ENCODE measurements around the gene FLRT3. TPM values are rescaled to one million over a fixed set of nuclear protein-coding genes. Genes with fewer than 3 reads are reported as not detected.

FLRT3 gene
- total RNA-seq, 6 experiments from 2014 or later: not detected

DNA sequence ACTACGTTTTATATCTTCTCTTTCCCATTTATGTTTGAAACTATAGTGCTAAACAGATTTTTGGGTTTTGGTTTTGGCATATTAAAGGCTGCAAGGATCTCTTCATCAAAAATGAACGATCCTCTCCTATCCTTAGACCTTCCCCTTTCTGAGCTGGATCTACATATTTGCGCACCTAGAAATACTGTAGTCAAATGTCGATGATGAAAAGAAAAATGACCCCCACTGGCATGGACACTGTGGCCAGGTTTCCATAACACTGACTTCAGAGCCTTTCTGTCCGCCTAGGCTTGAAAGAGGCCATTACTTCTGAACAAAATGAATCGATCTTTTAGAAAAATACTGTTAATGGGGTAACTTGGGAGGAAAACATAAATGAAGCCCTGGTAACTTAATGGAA, 5.8 kb downstream of the FLRT3 start:
- TF ChIP-seq, protein P1, sequence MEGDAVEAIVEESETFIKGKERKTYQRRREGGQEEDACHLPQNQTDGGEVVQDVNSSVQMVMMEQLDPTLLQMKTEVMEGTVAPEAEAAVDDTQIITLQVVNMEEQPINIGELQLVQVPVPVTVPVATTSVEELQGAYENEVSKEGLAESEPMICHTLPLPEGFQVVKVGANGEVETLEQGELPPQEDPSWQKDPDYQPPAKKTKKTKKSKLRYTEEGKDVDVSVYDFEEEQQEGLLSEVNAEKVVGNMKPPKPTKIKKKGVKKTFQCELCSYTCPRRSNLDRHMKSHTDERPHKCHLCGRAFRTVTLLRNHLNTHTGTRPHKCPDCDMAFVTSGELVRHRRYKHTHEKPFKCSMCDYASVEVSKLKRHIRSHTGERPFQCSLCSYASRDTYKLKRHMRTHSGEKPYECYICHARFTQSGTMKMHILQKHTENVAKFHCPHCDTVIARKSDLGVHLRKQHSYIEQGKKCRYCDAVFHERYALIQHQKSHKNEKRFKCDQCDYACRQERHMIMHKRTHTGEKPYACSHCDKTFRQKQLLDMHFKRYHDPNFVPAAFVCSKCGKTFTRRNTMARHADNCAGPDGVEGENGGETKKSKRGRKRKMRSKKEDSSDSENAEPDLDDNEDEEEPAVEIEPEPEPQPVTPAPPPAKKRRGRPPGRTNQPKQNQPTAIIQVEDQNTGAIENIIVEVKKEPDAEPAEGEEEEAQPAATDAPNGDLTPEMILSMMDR (IDR thresholded peaks at IDR 0.05): no peak
- Mint-ChIP-seq H3K9me3 (peaks cover 8% of the 10 kb centered on the region), H3K27me3 (ENCODE audit: insufficient read depth) (no peaks in the 10 kb centered on the region), H3K36me3 (ENCODE audit: low read depth) (no peaks in the 10 kb centered on the region), H3K4me1 (ENCODE audit: low read depth) (no peaks in the 10 kb centered on the region), H3K27ac (no peak overlapping the region), H3K4me3 (no peak overlapping the region)
- no peak for DNase-seq

DNA sequence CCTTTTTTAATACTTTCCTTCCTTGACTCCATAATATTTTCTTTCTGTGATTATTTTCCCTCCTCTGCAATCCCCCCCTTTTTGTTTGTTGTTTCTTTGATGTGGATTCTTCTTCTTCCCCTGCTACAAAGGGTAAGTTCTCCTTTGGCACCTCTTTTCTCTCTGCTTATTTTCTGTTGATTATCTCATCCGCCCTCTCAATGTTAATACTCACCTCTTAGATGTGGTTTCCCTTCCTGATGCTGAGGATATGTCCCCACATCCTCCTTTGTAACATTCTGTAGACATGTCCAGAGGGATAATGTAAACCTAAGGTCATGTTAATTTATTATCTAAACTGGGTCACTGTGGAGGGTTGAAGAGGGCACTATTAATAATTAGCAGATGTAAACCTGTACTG, 17.7 kb downstream of the FLRT3 start:
- H3K36me3 Mint-ChIP-seq (ENCODE audit: low read depth): no peaks in the 10 kb centered on the region; the same call in 1 of the 2 replicates
- peaks cover 47% of the 10 kb centered on the region for H3K9me3 Mint-ChIP-seq
- no peaks in the 10 kb centered on the region for H3K4me1 Mint-ChIP-seq (ENCODE audit: low read depth)
- H3K27me3 Mint-ChIP-seq (ENCODE audit: insufficient read depth): no peaks in the 10 kb centered on the region
- H3K4me3 Mint-ChIP-seq: no peak overlapping the region
- no peak for DNase-seq
- TF ChIP-seq, protein P1 (IDR thresholded peaks at IDR 0.05): no peak
- no peak overlapping the region for H3K27ac Mint-ChIP-seq

DNA sequence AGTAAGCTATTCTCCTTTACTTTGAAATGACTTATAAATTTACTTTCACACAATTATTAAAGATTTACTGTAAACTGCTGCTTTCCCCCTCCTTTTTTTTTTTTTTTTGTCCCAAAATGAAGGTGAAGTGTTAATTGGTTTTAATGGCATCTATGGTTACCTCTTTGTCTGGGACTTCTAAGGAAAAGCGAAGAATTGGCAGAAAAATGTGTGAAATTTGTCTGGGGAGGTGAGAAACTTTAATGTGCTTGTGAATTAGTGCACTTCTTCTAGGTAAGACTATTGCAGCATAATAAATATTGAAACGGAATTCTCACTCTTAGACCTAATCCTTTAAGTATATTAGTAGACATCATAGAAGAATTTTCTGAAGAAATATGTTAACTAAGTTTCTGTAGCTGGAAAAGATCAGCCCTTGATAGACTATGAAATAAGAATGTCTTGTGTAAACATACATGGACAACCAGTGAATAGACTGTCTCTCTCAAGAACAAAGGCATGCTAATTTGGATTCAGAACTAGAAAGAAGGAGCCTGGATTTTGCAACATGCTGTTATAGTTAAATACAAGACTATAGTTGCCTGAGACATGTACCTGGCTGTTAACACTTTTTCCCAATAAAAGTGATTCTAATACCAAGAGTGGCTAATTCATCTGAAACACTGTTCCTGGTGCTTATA, 23.9 kb downstream of the FLRT3 start:
- Mint-ChIP-seq H3K27me3 (ENCODE audit: insufficient read depth) (no peaks in the 10 kb centered on the region; the same call in 1 of the 2 replicates), H3K4me1 (ENCODE audit: low read depth) (no peaks in the 10 kb centered on the region), H3K36me3 (ENCODE audit: low read depth) (no peaks in the 10 kb centered on the region), H3K4me3 (no peak overlapping the region), H3K27ac (no peak overlapping the region), H3K9me3 (peaks cover 28% of the 10 kb centered on the region)
- DNase-seq: no peak
- TF ChIP-seq, protein P1 (IDR thresholded peaks at IDR 0.05): no peak

DNA sequence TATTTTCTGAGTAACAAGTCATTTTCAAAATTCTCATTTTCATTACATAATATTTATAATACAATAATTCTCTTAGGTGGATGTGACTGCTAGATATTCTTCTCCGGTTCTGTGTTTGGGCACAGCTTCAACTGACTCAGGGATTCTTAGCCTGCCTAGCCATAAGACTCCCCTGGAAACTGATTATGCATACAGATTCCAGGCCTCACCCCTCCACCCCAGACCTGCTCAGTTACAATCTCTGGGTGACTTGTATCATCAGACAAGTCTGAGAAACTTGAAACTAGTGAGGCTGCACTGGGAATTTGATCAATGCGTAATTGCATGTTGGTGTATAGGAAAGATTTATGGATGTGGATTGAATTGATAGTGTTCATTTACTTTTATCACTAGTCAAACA, 25.4 kb downstream of the FLRT3 start:
- Mint-ChIP-seq H3K27ac (no peak overlapping the region), H3K27me3 (ENCODE audit: insufficient read depth) (no peaks in the 10 kb centered on the region; the same call in 1 of the 2 replicates), H3K9me3 (peaks cover 18% of the 10 kb centered on the region; the same call in 1 of the 2 replicates), H3K4me1 (ENCODE audit: low read depth) (no peaks in the 10 kb centered on the region), H3K4me3 (no peak overlapping the region), H3K36me3 (ENCODE audit: low read depth) (no peaks in the 10 kb centered on the region)
- no peak for DNase-seq
- TF ChIP-seq, protein P1 (IDR thresholded peaks at IDR 0.05): no peak

DNA sequence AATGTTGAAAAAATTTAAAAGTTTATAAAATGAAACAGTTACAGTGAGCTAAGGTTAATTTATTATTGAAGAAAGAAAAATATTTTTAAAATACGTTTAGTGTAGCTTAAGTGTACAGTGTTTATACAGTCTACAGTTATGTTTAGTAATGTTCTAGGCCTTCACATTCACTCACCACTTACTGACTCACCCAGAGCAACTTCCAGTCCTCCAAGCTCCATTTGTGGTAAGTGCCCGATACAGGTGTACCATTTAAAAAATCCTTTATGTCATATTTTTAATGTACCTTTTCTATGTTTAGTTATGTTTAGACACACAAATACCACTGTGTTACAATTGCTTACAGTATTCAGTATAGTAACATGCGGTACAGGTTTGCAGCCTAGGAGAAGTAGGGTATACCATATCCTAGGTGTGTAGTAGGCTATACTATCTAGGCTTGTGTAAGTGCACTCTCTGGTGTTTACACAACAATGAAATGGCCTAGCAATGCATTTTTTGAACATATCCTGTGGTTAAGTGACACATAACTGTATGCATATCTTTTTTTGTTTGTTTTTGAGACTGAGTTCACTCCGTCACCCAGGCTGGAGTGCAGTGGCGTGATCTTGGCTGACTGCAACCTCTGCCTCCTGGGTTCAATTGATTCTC, 26.3 kb downstream of the FLRT3 start:
- Mint-ChIP-seq H3K4me1 (ENCODE audit: low read depth) (no peaks in the 10 kb centered on the region), H3K9me3 (peaks cover 16% of the 10 kb centered on the region), H3K27ac (no peak overlapping the region), H3K36me3 (ENCODE audit: low read depth) (no peaks in the 10 kb centered on the region), H3K27me3 (ENCODE audit: insufficient read depth) (no peaks in the 10 kb centered on the region; the same call in 1 of the 2 replicates), H3K4me3 (no peak overlapping the region)
- TF ChIP-seq, protein P1 (IDR thresholded peaks at IDR 0.05): no peak
- DNase-seq: no peak

Measured in HFFc6 (cell line).